Activated naive CD8-positive, alpha-beta T cell (primary cell): ENCODE results near the gene MED27.
A peak's percentile ranks its signal among the peaks of the same experiment; 100 is the strongest.

Source experiments
- H3K27ac Mint-ChIP-seq: one replicate; pipeline ENCODE4 v1.8.0; 2021; ENCODE audit warnings: mixed read lengths
- H3K27me3 Mint-ChIP-seq: one replicate; pipeline ENCODE4 v1.8.0; 2021; ENCODE audit warnings: mixed read lengths
- H3K36me3 Mint-ChIP-seq: one replicate; pipeline ENCODE4 v1.8.0; 2021; ENCODE audit warnings: mixed read lengths
- H3K4me1 Mint-ChIP-seq: one replicate; pipeline ENCODE4 v1.8.0; 2021; ENCODE audit warnings: low read depth, mixed read lengths
- H3K4me3 Mint-ChIP-seq: one replicate; pipeline ENCODE4 v1.8.0; 2021; ENCODE audit warnings: mild to moderate bottlenecking, mixed read lengths
- H3K9me3 Mint-ChIP-seq: one replicate; pipeline ENCODE4 v1.8.0; 2021; ENCODE audit warnings: low read depth, mixed read lengths

The MED27 gene

GRCh38 chr9:132094314-132094791 lies 14.7 kb upstream of the MED27 start:
- H3K27me3 Mint-ChIP-seq = peaks cover 33% of the 10 kb centered on the region

GRCh38 chr9:132090771-132091170 lies 11.1 kb upstream of the MED27 start:
- Mint-ChIP-seq H3K36me3 (no peaks in the 10 kb centered on the region), H3K27me3 (peaks cover 14% of the 10 kb centered on the region), H3K4me1 (no peaks in the 10 kb centered on the region), H3K9me3 (no peaks in the 10 kb centered on the region), H3K4me3 (no peak overlapping the region), H3K27ac (no peak overlapping the region)

More at GRCh38 chr9:132094314-132094791, 14.7 kb upstream of the MED27 start:
- H3K4me3 Mint-ChIP-seq = no peak overlapping the region
- H3K9me3 Mint-ChIP-seq = no peaks in the 10 kb centered on the region
- H3K4me1 Mint-ChIP-seq = no peaks in the 10 kb centered on the region
- H3K27ac Mint-ChIP-seq = no peak overlapping the region
- H3K36me3 Mint-ChIP-seq = no peaks in the 10 kb centered on the region

GRCh38 chr9:132087438-132088030 lies 7.9 kb upstream of the MED27 start:
- Mint-ChIP-seq H3K9me3 (no peaks in the 10 kb centered on the region), H3K36me3 (no peaks in the 10 kb centered on the region), H3K27ac (no peak overlapping the region), H3K27me3 (peaks cover 6% of the 10 kb centered on the region), H3K4me1 (no peaks in the 10 kb centered on the region), H3K4me3 (no peak overlapping the region)

GRCh38 chr9:132082188-132082587 lies 2.5 kb upstream of the MED27 start:
- Mint-ChIP-seq H3K27me3 (peaks cover 3% of the 10 kb centered on the region), H3K4me3 (no peak overlapping the region), H3K4me1 (peaks cover 27% of the 10 kb centered on the region), H3K9me3 (no peaks in the 10 kb centered on the region), H3K36me3 (no peaks in the 10 kb centered on the region), H3K27ac (no peak overlapping the region)

GRCh38 chr9:132078699-132079356 lies 839 bp downstream of the MED27 start:
- Mint-ChIP-seq H3K9me3 (no peaks in the 10 kb centered on the region), H3K4me3 (peak overlapping the region; percentile 97), H3K4me1 (peaks cover 54% of the 10 kb centered on the region), H3K27ac (peak overlapping the region; percentile 91), H3K27me3 (no peaks in the 10 kb centered on the region), H3K36me3 (peaks cover 9% of the 10 kb centered on the region)

GRCh38 chr9:132077881-132078698 lies 1.6 kb downstream of the MED27 start:
- Mint-ChIP-seq H3K9me3 (no peaks in the 10 kb centered on the region), H3K27ac (peak overlapping the region; percentile 91), H3K4me3 (peak overlapping the region; percentile 97), H3K36me3 (peaks cover 12% of the 10 kb centered on the region), H3K4me1 (peaks cover 61% of the 10 kb centered on the region), H3K27me3 (no peaks in the 10 kb centered on the region)

- Mint-ChIP-seq H3K27ac (no peak overlapping the region), H3K4me1 (peaks cover 78% of the 10 kb centered on the region), H3K36me3 (peaks cover 12% of the 10 kb centered on the region), H3K27me3 (no peaks in the 10 kb centered on the region), H3K9me3 (no peaks in the 10 kb centered on the region), H3K4me3 (no peak overlapping the region)
Observed at GRCh38 chr9:132075853-132076252, 3.8 kb downstream of the MED27 start.

- H3K27me3 Mint-ChIP-seq = no peaks in the 10 kb centered on the region
- no peak overlapping the region for H3K27ac Mint-ChIP-seq
- H3K9me3 Mint-ChIP-seq = no peaks in the 10 kb centered on the region
- H3K36me3 Mint-ChIP-seq = peaks cover 12% of the 10 kb centered on the region
- peaks cover 73% of the 10 kb centered on the region for H3K4me1 Mint-ChIP-seq
- no peak overlapping the region for H3K4me3 Mint-ChIP-seq
Observed at GRCh38 chr9:132074736-132075135, 4.9 kb downstream of the MED27 start.

- H3K9me3 Mint-ChIP-seq = no peaks in the 10 kb centered on the region
- no peak overlapping the region for H3K27ac Mint-ChIP-seq
- H3K27me3 Mint-ChIP-seq = no peaks in the 10 kb centered on the region
- H3K36me3 Mint-ChIP-seq = peaks cover 20% of the 10 kb centered on the region
- no peak overlapping the region for H3K4me3 Mint-ChIP-seq
- H3K4me1 Mint-ChIP-seq = peaks cover 59% of the 10 kb centered on the region
Observed at GRCh38 chr9:132071847-132072507, 7.7 kb downstream of the MED27 start.

GRCh38 chr9:132069046-132069898 lies 10.4 kb downstream of the MED27 start:
- Mint-ChIP-seq H3K4me1 (peaks cover 39% of the 10 kb centered on the region), H3K27me3 (no peaks in the 10 kb centered on the region), H3K27ac (no peak overlapping the region), H3K4me3 (no peak overlapping the region), H3K9me3 (no peaks in the 10 kb centered on the region), H3K36me3 (peaks cover 13% of the 10 kb centered on the region)

GRCh38 chr9:132068605-132069004 lies 11.1 kb downstream of the MED27 start:
- H3K36me3 Mint-ChIP-seq = peaks cover 11% of the 10 kb centered on the region
- H3K27ac Mint-ChIP-seq = no peak overlapping the region
- no peaks in the 10 kb centered on the region for H3K27me3 Mint-ChIP-seq
- H3K9me3 Mint-ChIP-seq = no peaks in the 10 kb centered on the region
- H3K4me1 Mint-ChIP-seq = peaks cover 33% of the 10 kb centered on the region
- H3K4me3 Mint-ChIP-seq = no peak overlapping the region

- Mint-ChIP-seq H3K27me3 (no peaks in the 10 kb centered on the region), H3K27ac (no peak overlapping the region), H3K9me3 (no peaks in the 10 kb centered on the region), H3K36me3 (peaks cover 9% of the 10 kb centered on the region), H3K4me3 (no peak overlapping the region), H3K4me1 (peaks cover 20% of the 10 kb centered on the region)
Observed at GRCh38 chr9:132066511-132066910, 13.2 kb downstream of the MED27 start.

- Mint-ChIP-seq H3K4me3 (no peak overlapping the region), H3K36me3 (peaks cover 9% of the 10 kb centered on the region), H3K27me3 (no peaks in the 10 kb centered on the region), H3K27ac (no peak overlapping the region), H3K9me3 (no peaks in the 10 kb centered on the region), H3K4me1 (peaks cover 16% of the 10 kb centered on the region)
Observed at GRCh38 chr9:132066057-132066456, 13.6 kb downstream of the MED27 start.

GRCh38 chr9:132063281-132063680 lies 16.4 kb downstream of the MED27 start:
- Mint-ChIP-seq H3K4me1 (peaks cover 10% of the 10 kb centered on the region), H3K27me3 (no peaks in the 10 kb centered on the region), H3K9me3 (no peaks in the 10 kb centered on the region), H3K36me3 (peaks cover 20% of the 10 kb centered on the region), H3K27ac (no peak overlapping the region), H3K4me3 (no peak overlapping the region)
